GM12878 (cell line): ENCODE data around the gene PTPRC. TPM values are rescaled to one million over a fixed set of nuclear protein-coding genes. Genes with fewer than 3 reads are reported as not detected.
A peak's percentile ranks its signal among the peaks of the same experiment; 100 is the strongest.

Experiments
- CBFB ChIP-seq: IDR thresholded peaks from 2 replicates; pipeline ENCODE4 v1.6.1; 2016; ENCODE audit warnings: antibody characterized with exemption, low read depth
- CBX3 ChIP-seq: fragments of 200-600 bp; sonication (generic); IDR thresholded peaks from 2 replicates; pipeline ENCODE4 v1.6.1; 2016; ENCODE audit warnings: low read depth, borderline replicate concordance
- CEBPB ChIP-seq, 2 experiments: fragments of 150-350 bp in 1 of 2; IDR thresholded peaks; 2 replicates each; pipeline ENCODE4 v1.6.1; 2012 to 2014; ENCODE audit warnings: low read depth in 2 of 2, low read length in 2 of 2, borderline replicate concordance in 1 of 2, inconsistent platforms in 1 of 2
- CREB1 ChIP-seq: IDR thresholded peaks from 2 replicates; pipeline ENCODE4 v1.6.1; 2012; ENCODE audit warnings: low read depth, mild to moderate bottlenecking, inconsistent platforms
- IRF4 ChIP-seq: IDR thresholded peaks from 2 replicates; pipeline ENCODE4 v1.6.1; 2011; ENCODE audit warnings: low read depth, low read length
- NRF1 ChIP-seq: conservative IDR thresholded peaks from 2 replicates; pipeline ENCODE4 v1.6.1; 2011; ENCODE audit warnings: mild to moderate bottlenecking, low read depth, low read length, improper control_type of control experiment
- POLR2A ChIP-seq: IDR thresholded peaks from 2 replicates; pipeline ENCODE4 v1.6.1; 2011; ENCODE audit warnings: low read depth, mild to moderate bottlenecking, low read length
- RBBP5 ChIP-seq: fragments of 200-600 bp; sonication (generic); conservative IDR thresholded peaks from 2 replicates; pipeline ENCODE4 v1.6.1; 2016
- RCOR1 ChIP-seq: conservative IDR thresholded peaks from 2 replicates; pipeline ENCODE4 v1.6.1; 2012; ENCODE audit warnings: low read depth, low read length, improper control_type of control experiment
- SREBF2 ChIP-seq: IDR thresholded peaks from 2 replicates; pipeline ENCODE4 v1.6.1; 2012; ENCODE audit warnings: mild to moderate bottlenecking, low read length
- TARDBP ChIP-seq: IDR thresholded peaks from 2 replicates; pipeline ENCODE4 v1.6.1; 2016; ENCODE audit warnings: borderline replicate concordance
- ZNF384 ChIP-seq: IDR thresholded peaks from 2 replicates; pipeline ENCODE4 v1.6.1; 2012; ENCODE audit warnings: low read depth, mild to moderate bottlenecking, low read length, improper control_type of control experiment, borderline replicate concordance
- ZNF622 ChIP-seq: fragments of 450-650 bp; IDR thresholded peaks from 2 replicates; pipeline ENCODE4 v1.6.1; 2017; ENCODE audit warnings: mild to moderate bottlenecking, inconsistent platforms
- polyA plus RNA-seq, 11 experiments: library from polyadenylated mRNA; depleted of rRNA in 4 of 11; unstranded in 6 of 11; stranded (reverse) in 5 of 11; fragments of >200 nt; fragmentation: Nextera tagmentation in 4 of 11; fragmentation: Illumina TruSeq in 1 of 11; extraction: Ambion mirVana in 4 of 11; extraction: Trizol in 1 of 11; gene quantifications; 1 replicate in 1 of 11; 2 replicates in 10 of 11; pipeline versions ENCODE4 v1.2.1 to v1.2.3, GENCODE V29; 2011 to 2016; ENCODE audit warnings: inconsistent platforms in 2 of 11, missing spikeins in 2 of 11, low read depth in 1 of 11
- total RNA-seq, 4 experiments: library from RNA; depleted of rRNA in 3 of 4; stranded (reverse); fragments of >200 nt in 3 of 4; fragmentation: Illumina TruSeq in 1 of 4; extraction: Trizol in 1 of 4; gene quantifications; 2 replicates each; pipeline versions ENCODE4 v1.2.1 to v1.2.3, GENCODE V29; 2013 to 2021
- TF ChIP-seq, protein P1 (sequence below): fragments of 450-650 bp; formaldehyde crosslinking; IDR thresholded peaks from 2 replicates; pipeline ENCODE4 v1.5.0; 2022; ENCODE audit warnings: mild to moderate bottlenecking, missing genetic modification characterization
- TF ChIP-seq, protein P2 (sequence below): fragments of 450-650 bp; IDR thresholded peaks from 2 replicates; pipeline ENCODE4 v1.6.1; 2014; ENCODE audit warnings: mild to moderate bottlenecking
- TF ChIP-seq, protein P3 (sequence below): fragments of 150-350 bp; IDR thresholded peaks from 2 replicates; pipeline ENCODE4 v1.6.1; 2014; ENCODE audit warnings: mild to moderate bottlenecking, low read depth, low read length
- TF ChIP-seq, protein P4 (sequence below): fragments of 450-650 bp; conservative IDR thresholded peaks from 2 replicates; pipeline ENCODE4 v1.6.1; 2017; ENCODE audit warnings: mild to moderate bottlenecking, moderate library complexity

Gene PTPRC
- total and polyA plus RNA-seq, 10 of the 15 experiments (the other 5 are each of a cell fraction or from before 2014, with no cell fraction given): 72.9 to 221 (median 118) TPM

DNA sequence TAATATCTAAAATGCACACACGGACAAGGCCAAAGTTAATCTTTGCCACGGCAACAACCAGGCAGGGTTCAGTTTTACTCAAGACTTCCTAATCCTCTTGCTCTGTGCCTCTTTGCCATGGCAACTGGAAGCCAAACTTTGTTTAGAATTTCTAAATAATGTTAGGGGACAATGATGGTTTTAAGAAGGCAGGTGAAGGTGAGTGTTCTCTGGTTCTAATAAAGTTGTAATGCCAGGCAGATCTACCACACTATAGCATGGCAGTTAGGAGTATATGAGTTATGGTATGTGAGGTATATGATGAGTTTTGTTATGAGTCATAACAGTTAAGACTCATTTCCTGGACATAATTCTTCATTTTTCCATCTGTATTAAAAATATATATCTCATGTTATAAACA is 2.7 kb downstream of the PTPRC start (continued):
- TF ChIP-seq, protein P1, sequence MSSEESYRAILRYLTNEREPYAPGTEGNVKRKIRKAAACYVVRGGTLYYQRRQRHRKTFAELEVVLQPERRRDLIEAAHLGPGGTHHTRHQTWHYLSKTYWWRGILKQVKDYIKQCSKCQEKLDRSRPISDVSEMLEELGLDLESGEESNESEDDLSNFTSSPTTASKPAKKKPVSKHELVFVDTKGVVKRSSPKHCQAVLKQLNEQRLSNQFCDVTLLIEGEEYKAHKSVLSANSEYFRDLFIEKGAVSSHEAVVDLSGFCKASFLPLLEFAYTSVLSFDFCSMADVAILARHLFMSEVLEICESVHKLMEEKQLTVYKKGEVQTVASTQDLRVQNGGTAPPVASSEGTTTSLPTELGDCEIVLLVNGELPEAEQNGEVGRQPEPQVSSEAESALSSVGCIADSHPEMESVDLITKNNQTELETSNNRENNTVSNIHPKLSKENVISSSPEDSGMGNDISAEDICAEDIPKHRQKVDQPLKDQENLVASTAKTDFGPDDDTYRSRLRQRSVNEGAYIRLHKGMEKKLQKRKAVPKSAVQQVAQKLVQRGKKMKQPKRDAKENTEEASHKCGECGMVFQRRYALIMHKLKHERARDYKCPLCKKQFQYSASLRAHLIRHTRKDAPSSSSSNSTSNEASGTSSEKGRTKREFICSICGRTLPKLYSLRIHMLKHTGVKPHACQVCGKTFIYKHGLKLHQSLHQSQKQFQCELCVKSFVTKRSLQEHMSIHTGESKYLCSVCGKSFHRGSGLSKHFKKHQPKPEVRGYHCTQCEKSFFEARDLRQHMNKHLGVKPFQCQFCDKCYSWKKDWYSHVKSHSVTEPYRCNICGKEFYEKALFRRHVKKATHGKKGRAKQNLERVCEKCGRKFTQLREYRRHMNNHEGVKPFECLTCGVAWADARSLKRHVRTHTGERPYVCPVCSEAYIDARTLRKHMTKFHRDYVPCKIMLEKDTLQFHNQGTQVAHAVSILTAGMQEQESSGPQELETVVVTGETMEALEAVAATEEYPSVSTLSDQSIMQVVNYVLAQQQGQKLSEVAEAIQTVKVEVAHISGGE (CRISPR knock-in tag): no peak
- no peak for TF ChIP-seq CREB1
- no peak for TF ChIP-seq ZNF384
- peak; percentile 78; the same call in 1 of the 2 replicates for TF ChIP-seq IRF4
- no peak for TF ChIP-seq SREBF2
- no peak for TF ChIP-seq NRF1
- TF ChIP-seq, protein P2, sequence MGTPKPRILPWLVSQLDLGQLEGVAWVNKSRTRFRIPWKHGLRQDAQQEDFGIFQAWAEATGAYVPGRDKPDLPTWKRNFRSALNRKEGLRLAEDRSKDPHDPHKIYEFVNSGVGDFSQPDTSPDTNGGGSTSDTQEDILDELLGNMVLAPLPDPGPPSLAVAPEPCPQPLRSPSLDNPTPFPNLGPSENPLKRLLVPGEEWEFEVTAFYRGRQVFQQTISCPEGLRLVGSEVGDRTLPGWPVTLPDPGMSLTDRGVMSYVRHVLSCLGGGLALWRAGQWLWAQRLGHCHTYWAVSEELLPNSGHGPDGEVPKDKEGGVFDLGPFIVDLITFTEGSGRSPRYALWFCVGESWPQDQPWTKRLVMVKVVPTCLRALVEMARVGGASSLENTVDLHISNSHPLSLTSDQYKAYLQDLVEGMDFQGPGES: no peak
- TF ChIP-seq POLR2A: no peak
- no peak for TF ChIP-seq RCOR1
- no peak; a peak in 1 of 4 replicates for TF ChIP-seq CEBPB (IDR thresholded peaks at IDR 0.05; ENCODE audit: borderline replicate concordance in 1 of 2, low read depth in 2 of 2, low read length in 2 of 2)
- no peak for TF ChIP-seq CBX3
- TF ChIP-seq CBFB: no peak
- TF ChIP-seq, protein P3, sequence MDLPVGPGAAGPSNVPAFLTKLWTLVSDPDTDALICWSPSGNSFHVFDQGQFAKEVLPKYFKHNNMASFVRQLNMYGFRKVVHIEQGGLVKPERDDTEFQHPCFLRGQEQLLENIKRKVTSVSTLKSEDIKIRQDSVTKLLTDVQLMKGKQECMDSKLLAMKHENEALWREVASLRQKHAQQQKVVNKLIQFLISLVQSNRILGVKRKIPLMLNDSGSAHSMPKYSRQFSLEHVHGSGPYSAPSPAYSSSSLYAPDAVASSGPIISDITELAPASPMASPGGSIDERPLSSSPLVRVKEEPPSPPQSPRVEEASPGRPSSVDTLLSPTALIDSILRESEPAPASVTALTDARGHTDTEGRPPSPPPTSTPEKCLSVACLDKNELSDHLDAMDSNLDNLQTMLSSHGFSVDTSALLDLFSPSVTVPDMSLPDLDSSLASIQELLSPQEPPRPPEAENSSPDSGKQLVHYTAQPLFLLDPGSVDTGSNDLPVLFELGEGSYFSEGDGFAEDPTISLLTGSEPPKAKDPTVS: no peak
- TF ChIP-seq RBBP5: no peak
- TF ChIP-seq TARDBP: no peak
- no peak for TF ChIP-seq ZNF622
- TF ChIP-seq, protein P4, sequence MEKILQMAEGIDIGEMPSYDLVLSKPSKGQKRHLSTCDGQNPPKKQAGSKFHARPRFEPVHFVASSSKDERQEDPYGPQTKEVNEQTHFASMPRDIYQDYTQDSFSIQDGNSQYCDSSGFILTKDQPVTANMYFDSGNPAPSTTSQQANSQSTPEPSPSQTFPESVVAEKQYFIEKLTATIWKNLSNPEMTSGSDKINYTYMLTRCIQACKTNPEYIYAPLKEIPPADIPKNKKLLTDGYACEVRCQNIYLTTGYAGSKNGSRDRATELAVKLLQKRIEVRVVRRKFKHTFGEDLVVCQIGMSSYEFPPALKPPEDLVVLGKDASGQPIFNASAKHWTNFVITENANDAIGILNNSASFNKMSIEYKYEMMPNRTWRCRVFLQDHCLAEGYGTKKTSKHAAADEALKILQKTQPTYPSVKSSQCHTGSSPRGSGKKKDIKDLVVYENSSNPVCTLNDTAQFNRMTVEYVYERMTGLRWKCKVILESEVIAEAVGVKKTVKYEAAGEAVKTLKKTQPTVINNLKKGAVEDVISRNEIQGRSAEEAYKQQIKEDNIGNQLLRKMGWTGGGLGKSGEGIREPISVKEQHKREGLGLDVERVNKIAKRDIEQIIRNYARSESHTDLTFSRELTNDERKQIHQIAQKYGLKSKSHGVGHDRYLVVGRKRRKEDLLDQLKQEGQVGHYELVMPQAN: peak; percentile 50; the same call in 1 of the 2 replicates
